GM15510 (cell line): ENCODE data around the gene NUP58.

Source experiments
- POLR2A ChIP-seq: IDR thresholded peaks from 3 replicates; pipeline ENCODE4 v1.6.1; 2011; ENCODE audit warnings: borderline replicate concordance; ENCODE audit not compliant: insufficient read length; ENCODE audit errors: extremely low read depth

NUP58 gene

DNA sequence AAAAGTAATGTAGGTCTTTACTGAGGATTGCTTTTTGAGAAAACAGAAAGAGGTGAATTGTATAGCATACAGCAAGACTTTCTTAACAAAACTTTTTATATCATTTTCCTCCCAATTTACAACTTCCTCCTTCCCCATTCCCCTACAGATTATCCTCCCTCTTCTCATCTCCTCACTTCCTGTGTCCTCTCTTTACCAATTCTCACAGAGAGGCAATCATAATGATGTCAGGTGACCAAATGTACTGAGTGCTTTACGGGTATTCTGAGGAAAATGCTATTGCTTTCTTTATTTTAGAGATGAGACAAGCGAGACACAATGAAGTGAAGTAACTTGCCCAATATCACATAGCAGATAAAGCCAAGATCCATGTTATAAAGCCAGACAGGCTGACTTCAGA, 12.5 kb upstream of the NUP58 start:
- TF ChIP-seq POLR2A, result no peak

DNA sequence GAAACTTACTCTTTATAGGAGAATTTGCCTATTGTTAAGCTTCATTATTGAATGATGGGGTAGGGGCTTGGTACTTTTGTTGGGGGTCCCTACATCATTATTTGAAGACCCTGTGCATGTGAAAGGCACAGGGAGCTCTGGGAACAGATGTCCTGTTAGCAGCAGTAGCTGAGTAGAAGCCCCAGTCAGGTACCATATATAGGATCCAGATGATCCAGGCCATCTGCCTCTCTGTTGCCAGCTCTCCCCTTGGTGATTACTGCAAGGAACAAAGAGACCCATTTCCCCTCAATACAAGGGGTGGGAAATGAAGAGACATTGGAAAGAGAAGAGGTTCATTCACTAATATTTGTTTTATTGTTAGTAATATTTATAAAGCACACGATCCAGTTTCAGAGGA, 9.7 kb upstream of the NUP58 start:
- no peak for TF ChIP-seq POLR2A

- no peak for TF ChIP-seq POLR2A
Measured at GRCh38 chr13:25292301-25292700, 9.1 kb upstream of the NUP58 start.

DNA sequence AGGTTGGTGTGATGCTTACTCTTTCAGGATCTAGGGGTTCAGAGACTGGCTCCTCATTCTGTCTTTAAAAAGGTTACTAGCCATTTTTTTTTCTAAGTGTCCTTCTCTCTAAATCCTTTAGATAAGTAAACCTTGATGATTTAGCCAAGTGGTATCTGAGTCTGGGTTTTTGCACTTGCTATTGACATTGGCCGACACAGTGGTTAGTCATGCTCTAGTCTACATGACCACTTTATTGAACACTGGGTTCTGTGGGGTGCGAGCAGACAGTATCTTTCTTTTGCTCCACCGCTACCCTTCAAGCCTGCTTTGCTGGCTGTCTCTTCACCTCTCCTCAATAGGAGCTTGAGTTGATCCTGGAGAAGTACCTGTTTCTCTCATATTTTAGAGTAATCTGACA, 6.2 kb upstream of the NUP58 start:
- TF ChIP-seq POLR2A, result no peak

GRCh38 chr13:25295701-25296100, 5.7 kb upstream of the NUP58 start:
- TF ChIP-seq POLR2A, result no peak

DNA sequence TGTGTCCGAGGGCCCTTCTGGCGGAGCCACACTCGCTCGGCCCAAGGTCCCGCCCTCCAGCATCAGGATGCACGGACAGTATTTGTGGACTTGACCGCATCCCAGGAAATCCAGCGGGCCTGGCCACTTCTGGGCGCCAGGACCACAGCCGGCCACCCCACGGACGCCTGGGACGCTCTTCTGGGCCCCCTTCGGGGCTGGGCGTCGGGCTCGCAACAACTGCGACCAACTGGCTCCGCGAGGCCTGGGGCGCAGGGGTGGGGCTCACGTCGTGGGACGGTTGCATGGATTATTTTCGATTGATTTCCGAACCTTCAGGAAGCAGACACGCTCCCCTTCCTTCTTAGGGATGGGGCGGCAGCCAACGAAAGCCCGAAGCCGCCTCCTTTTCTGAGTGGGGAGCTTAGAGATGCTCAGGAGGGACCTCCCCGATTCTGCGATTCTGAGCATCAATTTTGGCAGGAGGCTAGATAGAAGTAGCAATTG, 521 bp upstream of the NUP58 start:
- no peak for TF ChIP-seq POLR2A

DNA sequence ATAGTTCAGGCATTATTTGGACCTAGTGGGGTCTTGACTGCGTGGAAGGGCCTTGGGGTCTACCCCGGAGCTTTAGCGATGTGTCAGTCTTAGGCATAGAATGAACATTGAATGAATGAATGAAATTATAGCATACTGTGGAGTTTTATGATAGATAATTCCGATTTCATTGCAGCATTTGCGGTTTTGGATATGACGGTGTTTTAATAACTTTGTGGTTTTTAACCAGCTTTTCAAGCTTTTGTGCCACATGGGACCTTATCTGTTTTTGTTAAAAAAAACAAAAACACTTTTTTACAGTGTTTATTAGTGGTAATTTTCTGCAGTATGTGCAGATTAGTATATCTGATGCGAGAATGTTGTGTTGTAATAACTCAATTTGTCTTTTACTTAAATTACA, 696 bp downstream of the NUP58 start:
- TF ChIP-seq POLR2A, result no peak

- TF ChIP-seq POLR2A, result no peak
Measured at GRCh38 chr13:25306671-25307464, 5.4 kb downstream of the NUP58 start.

DNA sequence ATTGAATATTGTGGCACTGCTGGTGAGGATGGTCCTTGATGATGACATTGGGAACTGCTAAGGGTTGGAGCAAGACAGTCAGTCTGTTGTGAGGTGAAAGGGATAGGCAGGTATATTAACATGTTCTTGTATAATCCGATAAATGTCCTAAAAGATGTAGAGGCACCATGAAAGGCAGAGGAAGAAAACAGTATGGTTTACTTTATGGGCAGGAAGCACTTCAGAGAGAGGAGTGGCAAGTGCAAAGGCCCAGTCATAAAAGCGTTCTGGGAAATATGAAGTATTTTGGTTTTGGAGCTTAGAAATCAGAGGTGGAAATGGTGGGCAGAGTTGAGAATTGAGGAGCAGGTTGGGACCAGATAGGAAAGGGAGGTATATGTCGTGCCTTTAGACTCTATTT, 9.5 kb downstream of the NUP58 start:
- no peak for TF ChIP-seq POLR2A

- TF ChIP-seq POLR2A, result no peak
Measured at GRCh38 chr13:25319771-25320170, 18.3 kb downstream of the NUP58 start.

GRCh38 chr13:25324100-25324499, 22.7 kb downstream of the NUP58 start:
- no peak for TF ChIP-seq POLR2A

DNA sequence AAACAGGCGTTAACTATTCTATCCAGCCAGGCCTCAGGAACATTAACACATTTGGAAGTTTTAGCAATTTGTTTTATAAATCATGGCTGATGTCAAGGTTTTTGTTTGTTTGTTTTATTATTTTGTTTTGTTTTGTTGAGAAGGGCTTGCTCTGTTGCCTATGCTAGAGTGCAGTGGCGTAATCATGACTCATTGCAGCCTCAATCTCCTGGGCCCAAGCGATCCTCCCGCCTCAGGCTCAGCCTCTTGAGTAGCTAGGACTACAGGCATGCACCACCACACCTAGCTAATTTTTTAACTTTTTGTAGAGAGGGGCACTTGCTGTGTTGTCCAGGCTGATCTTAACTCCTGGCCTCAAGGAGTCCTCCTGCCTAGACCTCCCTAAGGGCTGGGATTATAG, 28.3 kb downstream of the NUP58 start:
- TF ChIP-seq POLR2A, result no peak

DNA sequence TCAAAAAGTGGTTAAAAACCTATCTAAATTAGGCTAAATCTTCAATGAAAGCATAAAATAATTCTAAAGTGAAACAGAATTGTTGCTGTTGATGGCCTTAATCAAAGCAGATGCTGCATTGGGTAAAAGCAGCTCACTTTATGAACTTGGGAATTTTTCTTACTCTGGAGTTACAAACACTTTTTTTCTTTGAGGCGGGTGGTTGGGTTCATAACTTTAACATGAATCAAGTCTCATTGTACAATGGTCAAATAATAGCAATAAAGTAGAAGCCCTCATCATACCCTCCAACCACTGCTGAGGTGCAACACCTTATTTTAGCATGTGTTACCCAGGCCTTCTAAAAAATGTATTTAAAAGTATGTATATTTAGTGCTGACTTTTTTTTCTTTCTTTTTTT, 29.1 kb downstream of the NUP58 start:
- no peak for TF ChIP-seq POLR2A

DNA sequence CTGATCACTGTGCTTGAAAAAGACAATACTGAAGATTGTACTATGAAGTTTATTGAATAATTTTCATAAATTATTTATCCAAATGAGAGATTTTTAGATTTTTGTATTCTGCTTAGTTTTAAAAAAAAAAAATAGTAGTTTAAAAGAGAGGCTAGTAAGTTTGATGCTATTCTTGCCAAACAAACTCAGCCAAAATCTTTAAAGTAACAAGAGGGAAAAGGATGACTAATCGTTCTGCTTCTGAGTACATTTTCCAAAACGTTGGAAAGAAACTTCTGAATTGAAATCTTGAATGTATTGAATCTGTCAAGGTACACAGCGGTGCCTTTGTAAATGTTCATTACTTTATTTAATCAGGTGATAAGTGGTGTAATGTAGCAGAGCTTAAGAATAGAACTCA, 34.4 kb downstream of the NUP58 start:
- no peak for TF ChIP-seq POLR2A

GRCh38 chr13:25345576-25345975, 44.2 kb downstream of the NUP58 start:
- TF ChIP-seq POLR2A, result no peak

DNA sequence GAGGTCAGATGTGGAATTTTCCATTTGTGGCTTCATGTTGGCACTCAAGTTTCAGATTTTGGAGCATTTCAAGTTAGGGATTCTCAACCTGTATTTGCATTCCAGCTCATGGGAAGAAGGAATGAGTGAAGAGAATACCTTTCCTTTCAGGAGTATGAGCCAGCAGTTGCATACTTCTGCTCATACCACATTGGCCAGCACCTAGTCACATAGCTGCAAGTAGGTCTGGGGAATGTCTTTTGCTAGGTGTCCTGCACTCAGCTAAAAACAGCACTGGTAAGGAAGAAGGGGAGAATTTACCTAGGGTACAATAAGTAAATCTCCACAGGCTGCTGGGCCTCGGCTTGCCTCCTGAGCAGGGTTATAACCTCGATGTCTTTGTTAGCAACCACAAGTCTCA, 45.7 kb downstream of the NUP58 start:
- TF ChIP-seq POLR2A, result no peak
